GM18511 (cell line): ENCODE results near the gene PARP1.
"Not testable (repeated sequence)": the region's sequence is repeated elsewhere in the genome, so short reads cannot be mapped to it uniquely, and the experiment has no call there.

Source experiments
- ATAC-seq: cut with Tn5 transposase; IDR thresholded peaks from one replicate; pipeline ENCODE4 v1.9.1; 2021; ENCODE audit warnings: mild to moderate bottlenecking, moderate library complexity; ENCODE audit not compliant: unreplicated experiment

PARP1 gene

GRCh38 chr1:226429858-226430715 lies 22.2 kb upstream of the PARP1 start:
- no peak for ATAC-seq

GRCh38 chr1:226428791-226429461 lies 21.0 kb upstream of the PARP1 start:
- no peak for ATAC-seq

- ATAC-seq: no peak
Observed at GRCh38 chr1:226428348-226428747, 20.5 kb upstream of the PARP1 start.

GRCh38 chr1:226427131-226427530 lies 19.2 kb upstream of the PARP1 start:
- no peak for ATAC-seq

GRCh38 chr1:226426395-226426794 lies 18.5 kb upstream of the PARP1 start:
- not testable (repeated sequence) for ATAC-seq

- ATAC-seq: peak; percentile 51
Observed at GRCh38 chr1:226425431-226426031, 17.6 kb upstream of the PARP1 start.

DNA sequence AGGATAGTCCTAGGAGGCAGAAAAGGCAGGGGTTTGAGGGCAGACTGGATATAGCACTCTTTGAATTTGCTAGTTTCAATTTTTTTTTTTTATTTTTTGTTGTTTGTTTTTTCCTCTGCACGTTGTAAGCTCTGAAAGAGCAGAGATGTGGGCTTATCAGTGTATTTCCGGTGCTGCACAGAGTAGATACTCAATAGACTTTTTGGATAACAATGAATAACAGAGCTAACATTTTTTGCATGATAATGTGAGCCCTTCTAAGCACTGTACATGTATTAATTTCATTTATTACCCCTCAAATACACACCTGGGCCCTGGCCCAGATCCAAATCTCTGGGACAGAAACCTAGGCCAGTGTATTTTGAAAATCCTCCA lies 17.1 kb upstream of the PARP1 start:
- peak; percentile 29 for ATAC-seq

GRCh38 chr1:226424221-226425003 lies 16.5 kb upstream of the PARP1 start:
- ATAC-seq: peak; percentile 75

- ATAC-seq: no peak
Observed at GRCh38 chr1:226422478-226422877, 14.6 kb upstream of the PARP1 start.

DNA sequence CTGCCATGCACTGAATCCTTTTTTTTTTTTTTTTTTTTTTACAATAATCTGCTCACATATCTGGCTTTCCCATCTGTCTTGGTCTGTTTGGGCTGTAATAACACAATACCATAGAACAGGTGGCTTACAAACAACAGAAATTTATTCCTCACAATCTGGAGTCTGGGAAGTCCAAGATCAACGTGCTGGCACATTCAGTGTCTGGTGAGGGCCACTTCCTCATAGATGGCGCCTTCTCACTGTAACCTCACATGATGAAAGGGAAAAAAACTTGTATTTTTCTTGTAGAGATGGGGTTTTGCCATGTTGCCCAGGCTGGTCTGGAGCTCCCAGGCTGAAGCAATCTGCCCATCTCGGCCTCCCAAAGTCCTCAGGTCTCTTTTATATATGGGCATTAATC lies 13.0 kb upstream of the PARP1 start:
- no peak for ATAC-seq

GRCh38 chr1:226420328-226420727 lies 12.4 kb upstream of the PARP1 start:
- no peak for ATAC-seq

DNA sequence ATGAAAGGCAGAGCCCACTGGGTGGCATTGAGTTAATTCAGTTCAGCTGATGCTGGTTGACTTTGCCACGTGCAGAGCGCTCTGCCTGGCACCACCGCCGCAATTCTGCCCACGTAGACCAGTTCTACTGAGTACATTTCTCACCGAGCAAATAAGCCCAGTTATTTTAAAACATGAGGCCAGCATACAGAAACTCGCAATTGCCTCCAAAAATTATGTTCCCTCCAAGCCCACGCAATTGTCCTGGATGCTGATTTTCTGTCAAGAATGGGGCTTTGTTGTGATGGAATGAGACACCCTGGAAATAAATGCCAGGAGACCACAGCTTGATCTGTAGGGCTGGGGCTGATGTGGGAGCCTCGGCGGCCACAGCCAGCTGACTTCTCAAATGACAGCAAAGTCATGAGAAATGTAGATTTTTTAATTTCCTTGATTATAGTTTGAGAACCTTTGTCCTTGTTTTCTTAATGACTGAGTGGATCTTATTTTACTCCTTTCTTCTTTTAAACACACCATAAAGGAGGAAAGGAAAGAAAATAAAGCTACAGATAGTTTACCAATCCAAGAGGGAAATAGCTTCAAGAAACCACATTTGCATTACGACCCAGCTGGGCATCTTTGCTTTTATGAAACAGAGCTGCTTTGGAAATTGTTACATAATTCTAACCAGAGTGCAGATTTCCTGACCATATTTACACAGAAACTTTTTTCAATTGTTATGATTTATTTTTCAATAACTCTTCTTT lies 11.6 kb upstream of the PARP1 start:
- ATAC-seq: no peak

DNA sequence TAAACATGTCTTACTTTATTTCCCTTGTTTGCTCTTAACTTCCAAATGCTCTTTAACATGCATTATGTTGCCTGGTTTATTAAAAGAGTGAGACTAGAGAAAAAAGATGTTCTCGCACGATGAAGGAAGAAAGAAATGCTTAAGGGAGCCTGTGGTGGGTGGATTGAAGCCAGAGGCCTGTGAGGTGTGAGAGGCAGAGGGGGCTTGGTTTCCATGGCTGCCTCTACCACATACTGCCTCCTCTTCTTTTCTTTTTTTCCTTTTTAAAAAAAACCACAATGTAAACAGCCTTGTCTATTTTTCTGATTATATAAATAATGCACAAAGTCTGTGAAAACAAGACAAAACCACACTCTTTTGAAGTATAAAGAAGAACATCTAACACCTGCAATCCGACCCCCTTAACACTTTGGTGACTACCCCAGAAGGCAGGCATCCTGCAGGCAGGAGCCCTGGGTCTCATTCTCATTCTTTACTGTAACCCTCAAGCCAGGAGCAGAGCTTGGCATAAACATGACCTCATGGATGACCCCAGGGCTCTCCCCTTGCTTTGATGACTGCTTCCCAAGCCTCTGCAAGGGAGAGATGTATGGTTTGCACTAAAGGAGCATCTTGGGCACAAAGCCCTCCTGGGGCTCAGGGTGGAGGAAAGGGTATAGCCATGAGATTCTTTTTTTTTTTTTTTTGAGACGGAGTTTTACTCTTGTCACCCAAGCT lies 10.1 kb upstream of the PARP1 start:
- no peak for ATAC-seq

DNA sequence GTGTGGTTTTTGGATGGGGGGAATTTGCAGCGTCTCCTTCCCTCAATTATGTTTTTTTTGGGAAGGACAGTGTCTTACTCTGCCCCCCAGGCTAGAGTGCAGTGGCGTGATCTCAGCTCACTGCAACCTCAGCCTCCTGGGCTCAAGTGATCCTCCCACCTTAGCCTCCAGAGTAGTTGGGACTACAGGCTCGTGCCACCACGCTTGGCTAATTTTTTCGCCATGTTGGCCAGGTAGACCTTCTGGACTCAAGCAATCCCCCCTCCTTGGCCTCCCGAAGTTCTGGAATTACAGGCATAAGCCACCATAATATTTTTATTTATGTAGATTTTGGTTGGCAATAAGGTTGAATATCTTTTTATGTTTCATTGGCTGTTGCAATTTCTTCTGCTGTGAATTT lies 9.5 kb upstream of the PARP1 start:
- no peak for ATAC-seq

- ATAC-seq: no peak
Observed at GRCh38 chr1:226414098-226414698, 6.3 kb upstream of the PARP1 start.

DNA sequence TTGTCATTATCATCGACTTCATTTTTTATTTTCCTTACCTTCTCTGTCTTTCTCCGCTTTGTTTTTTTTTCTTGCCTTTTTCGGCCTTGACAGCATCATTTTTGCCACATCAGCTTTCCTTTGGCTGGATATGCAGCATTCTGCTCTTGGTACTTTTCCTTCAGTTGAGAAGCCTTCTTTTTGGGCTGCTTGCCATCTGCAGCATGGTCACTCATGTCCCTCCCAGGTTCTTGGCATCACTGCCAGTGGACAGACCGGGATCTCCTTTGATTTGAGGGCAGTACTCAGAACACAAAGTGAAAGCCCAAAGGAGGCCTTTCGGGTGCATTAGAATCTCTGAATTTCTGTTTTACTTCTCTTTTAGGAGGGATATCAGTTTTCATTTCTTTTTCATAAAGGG lies 3.7 kb upstream of the PARP1 start:
- no peak for ATAC-seq

DNA sequence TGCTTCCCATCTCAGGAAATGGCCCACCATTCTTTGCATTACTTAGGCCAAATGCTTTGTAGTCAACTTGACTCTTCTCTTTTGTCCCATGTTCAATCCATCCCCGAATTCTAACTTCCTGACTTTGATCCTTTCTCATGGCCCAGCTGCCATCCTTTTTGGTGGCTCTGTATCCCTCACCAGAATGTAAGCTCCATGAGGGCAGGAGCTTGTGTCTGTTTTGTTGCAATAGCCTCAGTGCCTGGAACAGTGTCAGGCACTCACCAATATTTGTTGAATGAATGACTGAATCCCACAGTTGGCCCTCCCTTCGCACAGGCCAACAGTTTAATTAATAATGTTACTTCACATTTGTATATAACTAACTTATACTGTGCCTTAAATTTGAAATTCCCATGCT lies 3.1 kb upstream of the PARP1 start:
- ATAC-seq: no peak

DNA sequence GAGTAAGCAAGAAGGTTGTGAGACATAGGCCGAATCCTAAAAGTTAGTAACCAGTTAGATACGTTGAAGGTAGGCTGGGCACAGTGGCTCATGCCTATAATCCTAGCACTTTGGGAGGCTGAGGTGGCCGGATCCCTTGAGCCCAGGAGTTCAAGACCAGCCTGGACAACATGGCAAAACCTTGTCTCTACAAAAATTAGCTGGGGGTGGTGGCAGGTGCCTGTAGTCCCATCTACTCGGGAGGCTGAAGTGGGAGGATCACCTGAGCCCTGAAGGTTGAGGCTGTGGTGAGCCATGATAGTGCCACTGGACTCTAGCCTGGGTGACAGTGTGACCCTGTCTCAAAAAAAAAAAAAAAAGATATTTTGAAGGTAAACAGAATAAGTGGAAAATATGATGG lies 1.5 kb upstream of the PARP1 start:
- no peak for ATAC-seq
